HepG2 (cell line): ENCODE measurements around the gene CPS1. TPM values are rescaled to one million over a fixed set of nuclear protein-coding genes. Genes with fewer than 3 reads are reported as not detected.
A peak's percentile ranks its signal among the peaks of the same experiment; 100 is the strongest.

ENCODE experiments used
- ATAC-seq: fragments of 200-7000 bp; cut with Tn5 transposase; 3 replicates; pipeline ENCODE4 v1.9.1; 2020; ENCODE audit warnings: mild to moderate bottlenecking, moderate library complexity
- BruUV-seq: library from RNA; stranded (reverse); fragments of 400-500 nt; replicated peaks from 2 replicates; lab custom pipeline; 2021; lab: Mats Ljungman, UMichigan
- CTCF ChIA-PET: fragments of 300-600 bp; formaldehyde crosslinking; extraction: SDS; loops from one replicate; lab custom pipeline; 2021; ENCODE audit warnings: low total read pairs, inconsistent platforms, low intra/inter-chr PET ratio; lab: Yijun Ruan, JAX
- POLR2A ChIA-PET: fragments of 350-600 bp; sonication (Branson Sonifier 250); formaldehyde crosslinking; loops from one replicate; lab custom pipeline; 2020; ENCODE audit warnings: antibody characterized with exemption, inconsistent platforms; lab: Yijun Ruan, JAX
- DNase-seq: peaks from one replicate; pipeline ENCODE4 v3.0.0-alpha.2; 2015; ENCODE audit warnings: low spot score
- FAIRE-seq: peaks from 3 replicates; lab custom pipeline; 2011; peaks lifted over from hg19 to GRCh38; lab: Jason Lieb, UNC
- H2AFZ ChIP-seq: one replicate; pipeline ENCODE4 v1.6.1; 2011; ENCODE audit warnings: low read length, inconsistent platforms
- H3K27ac ChIP-seq: fragments of 300-600 bp; 3 replicates; pipeline ENCODE4 v1.8.0; 2011; ENCODE audit warnings: mixed run types, mild to moderate bottlenecking, mixed read lengths, low read length, inconsistent platforms; ENCODE audit not compliant: insufficient read depth; ENCODE audit errors: extremely low read length
- H3K27me3 ChIP-seq, 2 experiments: fragments of 200-600 bp in 1 of 2; 2 replicates in 1 of 2; 3 replicates in 1 of 2; pipeline versions ENCODE4 v1.6.0 to v1.8.0; 2011; ENCODE audit warnings: low read length in 2 of 2, mild to moderate bottlenecking in 2 of 2, moderate library complexity in 2 of 2, inconsistent platforms in 1 of 2; ENCODE audit not compliant: insufficient read depth in 2 of 2, control insufficient read depth in 1 of 2
- H3K36me3 ChIP-seq, 2 experiments: fragments of 200-600 bp in 1 of 2; replicated peaks in 1 of 2; 2 replicates in 1 of 2; 3 replicates in 1 of 2; pipeline versions ENCODE4 v1.5.1 to v1.8.0; 2011; ENCODE audit warnings: low read length in 2 of 2, inconsistent platforms in 1 of 2; ENCODE audit not compliant: insufficient read depth in 2 of 2, control insufficient read depth in 1 of 2
- H3K4me1 ChIP-seq: 2 replicates; pipeline ENCODE4 v1.5.1; 2012; ENCODE audit warnings: low read length, inconsistent platforms; ENCODE audit not compliant: insufficient read depth
- H3K4me2 ChIP-seq: 2 replicates; pipeline ENCODE4 v1.6.0; 2011; ENCODE audit warnings: low read depth, low read length, inconsistent platforms
- H3K4me3 ChIP-seq, 3 experiments: fragments of 200-600 bp in 1 of 3; sonication (generic), shearing (Covaris generic) in 1 of 3; replicated peaks in 1 of 3; 2 replicates each; pipeline ENCODE4 v1.5.1; 2011 to 2016; ENCODE audit warnings: low read length in 3 of 3, inconsistent platforms in 2 of 3, low read depth in 2 of 3, mild to moderate bottlenecking in 2 of 3, control low read depth in 1 of 3, mixed read lengths in 1 of 3; ENCODE audit not compliant: insufficient read depth in 1 of 3
- H3K79me2 ChIP-seq: one replicate; pipeline ENCODE4 v1.6.1; 2011; ENCODE audit warnings: low read length, inconsistent platforms; ENCODE audit not compliant: insufficient read depth
- H3K9ac ChIP-seq: 2 replicates; pipeline ENCODE4 v1.6.0; 2011; ENCODE audit warnings: mild to moderate bottlenecking, low read depth, low read length, inconsistent platforms; ENCODE audit not compliant: insufficient read depth
- H3K9me3 ChIP-seq: 2 replicates; pipeline ENCODE4 v1.5.1; 2012; ENCODE audit warnings: mild to moderate bottlenecking, low read length
- H4K20me1 ChIP-seq: 2 replicates; pipeline ENCODE4 v1.6.0; 2011; ENCODE audit warnings: inconsistent platforms, mild to moderate bottlenecking, low read length, moderate library complexity; ENCODE audit not compliant: insufficient read depth
- HNRNPK ChIP-seq: fragments of 200-400 bp; formaldehyde crosslinking; IDR thresholded peaks from 2 replicates; pipeline ENCODE4 v1.6.1; 2018; ENCODE audit warnings: low read length, low read depth, moderate library complexity, mild to moderate bottlenecking; ENCODE audit not compliant: poor library complexity, severe bottlenecking
- PRPF4 ChIP-seq: fragments of 200-400 bp; formaldehyde crosslinking; IDR thresholded peaks from 2 replicates; pipeline ENCODE4 v1.6.1; 2016; ENCODE audit warnings: low read length, low read depth; ENCODE audit not compliant: poor library complexity, severe bottlenecking
- ZNF337 ChIP-seq: sonication (generic); formaldehyde crosslinking; IDR thresholded peaks from 2 replicates; pipeline ENCODE4 v1.5.1; 2020; ENCODE audit warnings: missing genetic modification reagents, low read depth, mild to moderate bottlenecking, borderline replicate concordance
- ZNF780A ChIP-seq: sonication (generic); formaldehyde crosslinking; IDR thresholded peaks from 2 replicates; pipeline ENCODE4 v1.8.0; 2022; ENCODE audit warnings: mild to moderate bottlenecking, missing genetic modification reagents, moderate library complexity
- ZSCAN21 ChIP-seq: sonication (generic); formaldehyde crosslinking; IDR thresholded peaks from 2 replicates; pipeline ENCODE4 v1.8.0; 2022; ENCODE audit warnings: mild to moderate bottlenecking, missing genetic modification reagents, moderate library complexity, borderline replicate concordance
- WGBS: methylation state at CpG from one replicate; pipeline ENCODE4 v1.1.6; 2017; ENCODE audit warnings: low lambda C conversion rate; 5-methylcytosine and 5-hydroxymethylcytosine counted together
- in situ Hi-C: cut with HindIII; loops from 2 replicates; pipeline ENCODE4 v1.10.0; 2017; ENCODE audit warnings: low pct_unique_long_range_greater_than_20kb; ENCODE audit not compliant: extremely low pct_ligation_motif_present
- intact Hi-C: fragments of 100-400 bp; cut with micrococcal nuclease; formaldehyde crosslinking; loops from one replicate; pipeline ENCODE4 v1.10.0; 2022; ENCODE audit not compliant: unreplicated experiment
- polyA plus RNA-seq, 8 experiments: library from polyadenylated mRNA; depleted of rRNA in 3 of 8; stranded (reverse) in 7 of 8; unstranded in 1 of 8; fragments of >200 nt; fragmentation: Illumina TruSeq in 4 of 8; extraction: Trizol in 4 of 8; gene quantifications; 2 replicates each; pipeline versions ENCODE4 v1.2.1 to v1.2.3, GENCODE V29; 2011 to 2016; ENCODE audit warnings: low read depth in 4 of 8, missing spikeins in 1 of 8, mixed read lengths in 1 of 8; ENCODE audit not compliant: insufficient read depth in 1 of 8
- total RNA-seq, 5 experiments: library from RNA; depleted of rRNA; stranded (reverse); fragments of >200 nt; fragmentation: Illumina TruSeq; extraction: Trizol; gene quantifications; 2 replicates each; pipeline ENCODE4 v1.2.3, GENCODE V29; 2016; ENCODE audit warnings: low read depth in 1 of 5
- TF ChIP-seq, protein P1 (sequence below): sonication (generic); formaldehyde crosslinking; IDR thresholded peaks from 2 replicates; pipeline ENCODE4 v1.8.0; 2022; ENCODE audit warnings: missing genetic modification reagents, mild to moderate bottlenecking, moderate library complexity, borderline replicate concordance

Gene CPS1
- total and polyA plus RNA-seq, 2 of the 13 experiments (the other 11 are each of a cell fraction or from before 2014, with no cell fraction given) = 24.4 to 51.7 TPM

DNA sequence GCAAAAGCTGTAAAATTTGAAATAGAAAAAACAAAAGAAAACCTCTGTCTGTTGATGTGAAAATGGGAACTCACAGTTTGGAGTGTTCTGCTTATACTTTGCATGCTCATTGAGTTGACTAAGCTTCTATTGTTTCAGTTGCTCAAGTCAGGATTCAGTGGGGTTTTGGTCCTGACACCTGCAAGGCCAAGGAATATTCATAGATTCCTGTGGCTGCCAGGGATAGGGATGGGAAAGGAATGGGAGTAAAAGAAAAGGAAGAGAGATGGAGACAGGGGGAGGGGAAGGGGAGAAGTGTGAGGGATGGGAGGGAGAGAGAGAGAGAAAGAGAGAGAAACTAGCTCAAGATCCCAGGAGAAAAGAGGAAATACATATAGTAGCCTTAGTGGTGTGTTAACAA is 1.3 kb downstream of the CPS1 start:
- DNase-seq = no peak
- CTCF ChIA-PET = no interaction called here

GRCh38 chr2:210558708-210559107 is 2.3 kb downstream of the CPS1 start:
- ATAC-seq = no peak
- no peak for FAIRE-seq
- H3K4me1 ChIP-seq = peaks cover 8% of the 10 kb centered on the region
- in situ Hi-C loops = no loop called here
- H3K4me3 ChIP-seq = no peak overlapping the region
- H3K36me3 ChIP-seq = no peaks in the 10 kb centered on the region
- H3K79me2 ChIP-seq = no peaks in the 10 kb centered on the region
- intact Hi-C loops = no loop called here
- no peak overlapping the region for H3K9ac ChIP-seq
- CTCF ChIA-PET = no interaction called here
- no peak overlapping the region for H3K4me2 ChIP-seq
- BruUV-seq = no TSS peak
- no peaks in the 10 kb centered on the region for H4K20me1 ChIP-seq
- no peak overlapping the region for H3K27ac ChIP-seq
- no peak overlapping the region for H2AFZ ChIP-seq
- no peaks in the 10 kb centered on the region for H3K9me3 ChIP-seq
- POLR2A ChIA-PET = no interaction called here
- TF ChIP-seq, protein P1, sequence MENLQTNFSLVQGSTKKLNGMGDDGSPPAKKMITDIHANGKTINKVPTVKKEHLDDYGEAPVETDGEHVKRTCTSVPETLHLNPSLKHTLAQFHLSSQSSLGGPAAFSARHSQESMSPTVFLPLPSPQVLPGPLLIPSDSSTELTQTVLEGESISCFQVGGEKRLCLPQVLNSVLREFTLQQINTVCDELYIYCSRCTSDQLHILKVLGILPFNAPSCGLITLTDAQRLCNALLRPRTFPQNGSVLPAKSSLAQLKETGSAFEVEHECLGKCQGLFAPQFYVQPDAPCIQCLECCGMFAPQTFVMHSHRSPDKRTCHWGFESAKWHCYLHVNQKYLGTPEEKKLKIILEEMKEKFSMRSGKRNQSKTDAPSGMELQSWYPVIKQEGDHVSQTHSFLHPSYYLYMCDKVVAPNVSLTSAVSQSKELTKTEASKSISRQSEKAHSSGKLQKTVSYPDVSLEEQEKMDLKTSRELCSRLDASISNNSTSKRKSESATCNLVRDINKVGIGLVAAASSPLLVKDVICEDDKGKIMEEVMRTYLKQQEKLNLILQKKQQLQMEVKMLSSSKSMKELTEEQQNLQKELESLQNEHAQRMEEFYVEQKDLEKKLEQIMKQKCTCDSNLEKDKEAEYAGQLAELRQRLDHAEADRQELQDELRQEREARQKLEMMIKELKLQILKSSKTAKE (CRISPR knock-in tag) = no peak
- TF ChIP-seq ZNF337 (CRISPR knock-in tag) = no peak
- no peak for TF ChIP-seq ZSCAN21
- no peak for TF ChIP-seq PRPF4
- no peaks in the 10 kb centered on the region for H3K27me3 ChIP-seq
- 42% methylated on average over 1 of the region's 1 CpG for WGBS
- DNase-seq = no peak

More for the DNA sequence above, 1.3 kb downstream of the CPS1 start:
- Histone ChIP-seq H3K4me1 (peaks cover 7% of the 10 kb centered on the region), H3K79me2 (no peaks in the 10 kb centered on the region), H3K4me3 (no peak overlapping the region), H3K9ac (no peak overlapping the region), H3K9me3 (no peaks in the 10 kb centered on the region), H4K20me1 (no peaks in the 10 kb centered on the region), H3K36me3 (no peaks in the 10 kb centered on the region), H3K27me3 (no peaks in the 10 kb centered on the region), H3K4me2 (no peak overlapping the region), H2AFZ (no peak overlapping the region), H3K27ac (no peak overlapping the region)
- TF ChIP-seq HNRNPK = peak; percentile 71
- no peak for TF ChIP-seq ZNF780A (CRISPR knock-in tag)
- intact Hi-C loops = no loop called here
- in situ Hi-C loops = no loop called here
- POLR2A ChIA-PET = no interaction called here
- ATAC-seq (no peak), FAIRE-seq (no peak)
- no TSS peak for BruUV-seq
